Fibroblast of skin of scalp (primary cell): ENCODE data around the gene MALL.
A peak's percentile ranks its signal among the peaks of the same experiment; 100 is the strongest.
"Not testable (repeated sequence)": the region's sequence is repeated elsewhere in the genome, so short reads cannot be mapped to it uniquely, and the experiment has no call there.

ENCODE experiments used
- DNase-seq: peaks from one replicate; pipeline ENCODE4 v3.0.0-alpha.2; 2013

MALL gene

GRCh38 chr2:110097506-110098220, 18.0 kb downstream of the MALL start:
- no peak for DNase-seq

- DNase-seq: no peak
Measured at GRCh38 chr2:110095994-110096633, 19.5 kb downstream of the MALL start.

- not testable (repeated sequence) for DNase-seq
Measured at GRCh38 chr2:110094884-110095534, 20.6 kb downstream of the MALL start.

- not testable (repeated sequence) for DNase-seq
Measured at GRCh38 chr2:110093924-110094323, 21.7 kb downstream of the MALL start.

- DNase-seq: not testable (repeated sequence)
Measured at GRCh38 chr2:110090164-110090563, 25.5 kb downstream of the MALL start.

- not testable (repeated sequence) for DNase-seq
Measured at GRCh38 chr2:110083757-110084156, 31.9 kb downstream of the MALL start.

- not testable (repeated sequence) for DNase-seq
Measured at GRCh38 chr2:110083162-110083561, 32.5 kb downstream of the MALL start.

- not testable (repeated sequence) for DNase-seq
Measured at GRCh38 chr2:110078104-110078503, 37.5 kb downstream of the MALL start.

GRCh38 chr2:110075896-110076295, 39.7 kb downstream of the MALL start:
- DNase-seq: not testable (repeated sequence)

GRCh38 chr2:110069869-110070268, 45.8 kb downstream of the MALL start:
- not testable (repeated sequence) for DNase-seq

- DNase-seq: not testable (repeated sequence)
Measured at GRCh38 chr2:110068153-110068552, 47.5 kb downstream of the MALL start.

- DNase-seq: not testable (repeated sequence)
Measured at GRCh38 chr2:110062332-110062731, 53.3 kb downstream of the MALL start.

GRCh38 chr2:110060550-110060949, 55.1 kb downstream of the MALL start:
- not testable (repeated sequence) for DNase-seq

GRCh38 chr2:110059694-110060358, 55.8 kb downstream of the MALL start:
- not testable (repeated sequence) for DNase-seq

GRCh38 chr2:110059009-110059693, 56.5 kb downstream of the MALL start:
- DNase-seq: not testable (repeated sequence)

GRCh38 chr2:110058034-110058433, 57.6 kb downstream of the MALL start:
- DNase-seq: not testable (repeated sequence)

GRCh38 chr2:110055819-110056408, 59.7 kb downstream of the MALL start:
- DNase-seq: not testable (repeated sequence)

GRCh38 chr2:110054521-110055407, 60.9 kb downstream of the MALL start:
- peak; percentile 53 for DNase-seq

GRCh38 chr2:110053688-110054087, 61.9 kb downstream of the MALL start:
- not testable (repeated sequence) for DNase-seq

GRCh38 chr2:110052166-110052565, 63.5 kb downstream of the MALL start:
- DNase-seq: not testable (repeated sequence)

- DNase-seq: not testable (repeated sequence)
Measured at GRCh38 chr2:110050222-110050621, 65.4 kb downstream of the MALL start.
